GM23338 (cell line): ENCODE measurements around the gene DNAJB12. TPM values are rescaled to one million over a fixed set of nuclear protein-coding genes. Genes with fewer than 3 reads are reported as not detected.
"Not testable (repeated sequence)": the region's sequence is repeated elsewhere in the genome, so short reads cannot be mapped to it uniquely, and the experiment has no call there.

Experiments
- ATAC-seq: fragments of 200-7000 bp; cut with Tn5 transposase; 3 replicates; pipeline ENCODE4 v1.9.1; 2020
- DNase-seq: peaks from one replicate; pipeline ENCODE4 v3.0.0-alpha.2; 2015; ENCODE audit warnings: low spot score
- H2AFZ ChIP-seq: fragments of 200-600 bp; sonication (generic); 2 replicates; pipeline ENCODE4 v1.8.0; 2016; ENCODE audit warnings: antibody characterized with exemption, mild to moderate bottlenecking, moderate library complexity
- H3F3A ChIP-seq: fragments of 200-600 bp; sonication (generic); replicated peaks from 2 replicates; pipeline ENCODE4 v1.8.0; 2017; ENCODE audit warnings: antibody characterized with exemption, mixed run types, low read depth
- H3K27ac ChIP-seq: fragments of 200-600 bp; sonication (generic); 2 replicates; pipeline ENCODE4 v1.6.1; 2016; ENCODE audit warnings: low read depth
- H3K27me3 ChIP-seq: fragments of 200-600 bp; sonication (generic); 2 replicates; pipeline ENCODE4 v1.8.0; 2016; ENCODE audit warnings: mild to moderate bottlenecking, mixed run types, moderate library complexity; ENCODE audit not compliant: insufficient read depth
- H3K36me3 ChIP-seq: fragments of 200-600 bp; sonication (generic); 2 replicates; pipeline ENCODE4 v1.8.0; 2016; ENCODE audit warnings: mild to moderate bottlenecking; ENCODE audit not compliant: insufficient read depth
- H3K4me1 ChIP-seq: fragments of 200-600 bp; sonication (generic); 2 replicates; pipeline ENCODE4 v1.8.0; 2016; ENCODE audit warnings: mild to moderate bottlenecking, moderate library complexity; ENCODE audit not compliant: insufficient read depth
- H3K4me2 ChIP-seq: fragments of 200-600 bp; sonication (generic); 2 replicates; pipeline ENCODE4 v1.7.1; 2017; ENCODE audit warnings: mixed run types
- H3K4me3 ChIP-seq: fragments of 200-600 bp; sonication (generic); 2 replicates; pipeline ENCODE4 v1.6.1; 2016; ENCODE audit warnings: mixed run types
- H3K79me2 ChIP-seq: fragments of 200-600 bp; sonication (generic); replicated peaks from 2 replicates; pipeline ENCODE4 v1.8.0; 2017; ENCODE audit warnings: mild to moderate bottlenecking; ENCODE audit not compliant: insufficient read depth
- H3K9me2 ChIP-seq: fragments of 200-600 bp; sonication (generic); 2 replicates; pipeline ENCODE4 v1.8.0; 2017; ENCODE audit not compliant: insufficient read depth
- H4K20me1 ChIP-seq: fragments of 200-600 bp; sonication (generic); replicated peaks from 2 replicates; pipeline ENCODE4 v1.8.0; 2017; ENCODE audit warnings: mild to moderate bottlenecking; ENCODE audit not compliant: insufficient read depth
- H3K27ac Mint-ChIP-seq: 2 replicates; pipeline ENCODE4 v1.8.0; 2020; ENCODE audit warnings: inconsistent platforms, mild to moderate bottlenecking, moderate library complexity, mixed read lengths
- H3K27me3 Mint-ChIP-seq: 3 replicates; pipeline ENCODE4 v1.8.0; 2022; ENCODE audit warnings: low read depth, mild to moderate bottlenecking, moderate library complexity, mixed read lengths, inconsistent platforms; ENCODE audit not compliant: insufficient read depth, poor library complexity
- H3K36me3 Mint-ChIP-seq: 3 replicates; pipeline ENCODE4 v1.8.0; 2021; ENCODE audit warnings: low read depth, mild to moderate bottlenecking, inconsistent platforms, moderate library complexity, mixed read lengths
- H3K4me1 Mint-ChIP-seq: 3 replicates; pipeline ENCODE4 v1.8.0; 2020; ENCODE audit warnings: mild to moderate bottlenecking, inconsistent platforms, mixed read lengths
- H3K4me3 Mint-ChIP-seq: 3 replicates; pipeline ENCODE4 v1.8.0; 2021; ENCODE audit warnings: moderate library complexity, mild to moderate bottlenecking, inconsistent platforms, mixed read lengths
- H3K9me3 Mint-ChIP-seq: 3 replicates; pipeline ENCODE4 v1.8.0; 2020; ENCODE audit warnings: moderate library complexity, mild to moderate bottlenecking, inconsistent platforms, mixed read lengths
- CREB1 ChIP-seq: fragments of 250-450 bp; sonication (Bioruptor Pico); IDR thresholded peaks from 2 replicates; pipeline ENCODE4 v1.5.0; 2020; ENCODE audit warnings: low read depth, mild to moderate bottlenecking, moderate library complexity
- CTCF ChIP-seq, 2 experiments: fragments of 200-600 bp in 1 of 2; sonication (generic) in 1 of 2; conservative IDR thresholded peaks; 2 replicates each; pipeline versions ENCODE4 v1.5.1 to v1.6.1; 2016 to 2017; ENCODE audit warnings: antibody characterized with exemption in 2 of 2, low read depth in 2 of 2, mild to moderate bottlenecking in 2 of 2, moderate library complexity in 1 of 2
- JUNB ChIP-seq: IDR thresholded peaks from one replicate; pipeline ENCODE4 v1.6.1; 2016; ENCODE audit warnings: antibody characterized with exemption; ENCODE audit not compliant: unreplicated experiment
- NANOG ChIP-seq: IDR thresholded peaks from 2 replicates; pipeline ENCODE4 v1.6.1; 2016; ENCODE audit warnings: antibody characterized with exemption, borderline replicate concordance
- ZNF114 ChIP-seq: fragments of 250-450 bp; sonication (Bioruptor Pico); IDR thresholded peaks from 2 replicates; pipeline ENCODE4 v1.5.0; 2020; ENCODE audit warnings: mild to moderate bottlenecking, moderate library complexity
- ZNF331 ChIP-seq: fragments of 250-450 bp; sonication (Bioruptor Pico); IDR thresholded peaks from 2 replicates; pipeline ENCODE4 v1.5.0; 2020; ENCODE audit warnings: low read depth, mild to moderate bottlenecking, moderate library complexity
- ZNF462 ChIP-seq: fragments of 250-450 bp; sonication (Bioruptor Pico); IDR thresholded peaks from 2 replicates; pipeline ENCODE4 v1.5.0; 2020; ENCODE audit warnings: mild to moderate bottlenecking, moderate library complexity
- polyA plus RNA-seq: library from polyadenylated mRNA; unstranded; fragments of >200 nt; fragmentation: Nextera tagmentation; extraction: Ambion mirVana; gene quantifications from 2 replicates; pipeline ENCODE4 v1.2.1, GENCODE V29; 2016
- total RNA-seq: library from RNA; depleted of rRNA; stranded (reverse); fragments of >200 nt; shearing (Covaris generic); gene quantifications from 2 replicates; pipeline ENCODE4 v1.2.3, GENCODE V29; 2014
- TF ChIP-seq, protein P1 (sequence below): IDR thresholded peaks from 2 replicates; pipeline ENCODE4 v1.6.1; 2016; ENCODE audit warnings: antibody characterized with exemption

DNAJB12 gene
- total and polyA plus RNA-seq, 2 experiments from 2014 or later, result 12.8 to 16.0 TPM

DNA sequence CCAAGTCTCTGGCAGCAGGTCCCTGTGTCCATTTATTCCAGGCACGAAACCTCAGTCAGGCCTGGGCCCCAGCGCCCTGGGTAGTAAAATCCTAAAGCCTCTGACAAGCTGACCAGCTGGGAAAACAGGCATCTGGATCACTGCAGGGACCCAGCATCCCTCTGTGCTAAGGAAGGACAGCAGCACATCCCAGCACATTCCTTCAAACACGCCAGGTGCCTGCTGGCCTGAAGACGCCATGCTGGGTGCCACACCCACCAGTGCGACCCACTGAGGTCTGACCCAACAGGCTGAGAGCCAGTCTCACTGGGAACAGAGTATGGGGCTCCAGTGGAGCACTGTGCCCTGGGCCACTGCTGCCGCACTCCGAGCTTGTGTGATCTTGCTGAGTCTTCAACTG lies 6.4 kb downstream of the DNAJB12 start:
- H3K27ac ChIP-seq, result no peak overlapping the region
- no peak overlapping the region for H3K4me2 ChIP-seq
- ATAC-seq (no peak), DNase-seq (no peak)
- H3K27me3 Mint-ChIP-seq, result peaks cover 7% of the 10 kb centered on the region
- H3K9me2 ChIP-seq, result no peaks in the 10 kb centered on the region
- no peak overlapping the region for H2AFZ ChIP-seq
- no peak for TF ChIP-seq ZNF331 (CRISPR knock-in tag)
- TF ChIP-seq, protein P1, sequence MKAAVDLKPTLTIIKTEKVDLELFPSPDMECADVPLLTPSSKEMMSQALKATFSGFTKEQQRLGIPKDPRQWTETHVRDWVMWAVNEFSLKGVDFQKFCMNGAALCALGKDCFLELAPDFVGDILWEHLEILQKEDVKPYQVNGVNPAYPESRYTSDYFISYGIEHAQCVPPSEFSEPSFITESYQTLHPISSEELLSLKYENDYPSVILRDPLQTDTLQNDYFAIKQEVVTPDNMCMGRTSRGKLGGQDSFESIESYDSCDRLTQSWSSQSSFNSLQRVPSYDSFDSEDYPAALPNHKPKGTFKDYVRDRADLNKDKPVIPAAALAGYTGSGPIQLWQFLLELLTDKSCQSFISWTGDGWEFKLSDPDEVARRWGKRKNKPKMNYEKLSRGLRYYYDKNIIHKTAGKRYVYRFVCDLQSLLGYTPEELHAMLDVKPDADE, result no peak
- TF ChIP-seq CTCF (conservative IDR thresholded peaks at IDR 0.05; ENCODE audit: low read depth in 2 of 2), result no peak
- no peak for TF ChIP-seq CREB1
- TF ChIP-seq ZNF114 (CRISPR knock-in tag), result no peak
- no peak for TF ChIP-seq NANOG
- no peak for TF ChIP-seq ZNF462
- TF ChIP-seq JUNB, result no peak
- H3K27me3 ChIP-seq, result no peaks in the 10 kb centered on the region
- no peak overlapping the region for H3K4me3 Mint-ChIP-seq
- H3K79me2 ChIP-seq, result peaks cover 38% of the 10 kb centered on the region
- H3K36me3 ChIP-seq, result no peaks in the 10 kb centered on the region
- peaks cover 19% of the 10 kb centered on the region for H3K4me1 Mint-ChIP-seq
- H3K36me3 Mint-ChIP-seq, result peaks cover 6% of the 10 kb centered on the region; the same call in 1 of the 3 replicates
- H4K20me1 ChIP-seq, result peaks cover 5% of the 10 kb centered on the region
- no peaks in the 10 kb centered on the region for H3K9me3 Mint-ChIP-seq
- no peaks in the 10 kb centered on the region; the same call in 1 of the 2 replicates for H3F3A ChIP-seq
- H3K4me1 ChIP-seq, result 0 out of 2 replicates have a peak, but pooled peaks cover 8% of the 10 kb centered on the region
- no peak overlapping the region for H3K27ac Mint-ChIP-seq
- no peak overlapping the region for H3K4me3 ChIP-seq

- not testable (repeated sequence) for H3K9me3 Mint-ChIP-seq, H3K27me3 Mint-ChIP-seq, ATAC-seq
Measured at GRCh38 chr10:72346117-72346516, 8.6 kb downstream of the DNAJB12 start.

More at GRCh38 chr10:72346117-72346516, 8.6 kb downstream of the DNAJB12 start:
- H3K4me3 Mint-ChIP-seq, H3K36me3 ChIP-seq, H4K20me1 ChIP-seq, H3K27ac Mint-ChIP-seq, H3K27ac ChIP-seq, H3K27me3 ChIP-seq, H3K4me2 ChIP-seq, DNase-seq, H3K4me1 Mint-ChIP-seq, H3K4me3 ChIP-seq, H2AFZ ChIP-seq, H3K9me2 ChIP-seq, H3K36me3 Mint-ChIP-seq, H3K4me1 ChIP-seq, H3F3A ChIP-seq: not testable (repeated sequence)
- peaks cover 17% of the 10 kb centered on the region; the same call in 1 of the 2 replicates for H3K79me2 ChIP-seq
